ENCODE measurements around the gene SMYD3.
"Not testable (repeated sequence)": the region's sequence is repeated elsewhere in the genome, so short reads cannot be mapped to it uniquely, and the experiment has no call there.

SMYD3 gene

DNA sequence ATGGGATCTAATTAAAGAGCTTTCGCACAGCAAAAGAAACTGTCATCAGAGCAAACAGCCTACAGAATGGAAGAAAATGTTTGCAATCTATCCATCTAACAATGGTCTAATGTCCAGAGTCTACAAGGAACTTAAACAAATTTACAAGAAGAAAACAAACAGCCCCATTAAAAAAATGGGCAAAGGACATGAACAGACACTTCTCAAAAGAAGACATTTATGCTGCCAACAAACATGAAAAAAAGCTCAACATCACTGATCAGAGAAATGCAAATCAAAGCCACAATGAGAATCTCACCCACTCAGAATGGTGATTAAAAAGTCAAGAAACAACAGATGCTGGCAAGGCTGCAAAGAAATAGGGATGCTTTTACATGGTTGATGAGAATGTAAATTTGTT, 561.9 kb downstream of the SMYD3 start:
- DNase-seq (ENCODE audit: insufficient read length, low spot score); FAIRE-seq: not testable (repeated sequence)

DNA sequence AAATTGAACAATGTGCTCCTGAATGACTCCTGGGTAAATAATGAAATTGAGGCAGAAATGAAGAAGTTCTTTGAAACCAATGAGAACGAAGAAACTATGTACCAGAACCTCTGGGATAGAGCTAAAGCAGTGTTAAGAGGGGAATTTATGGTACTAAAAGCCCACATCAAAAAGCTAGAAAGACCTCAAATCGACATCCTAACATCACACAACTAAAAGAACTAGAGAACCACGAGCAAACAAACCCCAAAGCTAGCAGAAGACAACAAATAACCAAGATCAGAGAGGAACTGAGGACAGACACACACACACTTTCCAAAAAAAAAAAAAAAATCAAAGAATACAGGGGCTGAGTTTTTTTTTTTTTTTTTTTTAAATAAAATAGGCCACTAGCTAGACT, 564.2 kb downstream of the SMYD3 start:
- DNase-seq (ENCODE audit: insufficient read length, low spot score), result no peak
- FAIRE-seq, result no peak

DNA sequence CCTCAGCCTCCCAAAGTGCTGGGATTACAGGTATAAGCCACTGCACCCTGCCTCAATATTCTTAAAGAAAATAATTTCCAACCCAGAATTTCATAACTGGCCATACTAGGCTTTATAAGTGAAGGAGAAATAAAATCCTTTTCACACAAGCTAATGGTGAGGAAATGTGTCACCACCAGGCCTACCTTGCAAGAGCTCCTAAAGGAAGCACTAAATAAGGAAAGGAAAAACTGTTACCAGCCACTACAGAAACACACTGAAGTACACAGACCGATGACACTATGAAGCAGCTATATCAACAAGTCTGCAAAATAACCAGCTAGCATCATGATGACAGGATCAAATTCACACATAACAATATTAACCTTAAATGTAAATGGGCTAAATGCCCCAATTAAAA, 565.3 kb downstream of the SMYD3 start:
- DNase-seq (ENCODE audit: insufficient read length, low spot score); FAIRE-seq: not testable (repeated sequence)

DNA sequence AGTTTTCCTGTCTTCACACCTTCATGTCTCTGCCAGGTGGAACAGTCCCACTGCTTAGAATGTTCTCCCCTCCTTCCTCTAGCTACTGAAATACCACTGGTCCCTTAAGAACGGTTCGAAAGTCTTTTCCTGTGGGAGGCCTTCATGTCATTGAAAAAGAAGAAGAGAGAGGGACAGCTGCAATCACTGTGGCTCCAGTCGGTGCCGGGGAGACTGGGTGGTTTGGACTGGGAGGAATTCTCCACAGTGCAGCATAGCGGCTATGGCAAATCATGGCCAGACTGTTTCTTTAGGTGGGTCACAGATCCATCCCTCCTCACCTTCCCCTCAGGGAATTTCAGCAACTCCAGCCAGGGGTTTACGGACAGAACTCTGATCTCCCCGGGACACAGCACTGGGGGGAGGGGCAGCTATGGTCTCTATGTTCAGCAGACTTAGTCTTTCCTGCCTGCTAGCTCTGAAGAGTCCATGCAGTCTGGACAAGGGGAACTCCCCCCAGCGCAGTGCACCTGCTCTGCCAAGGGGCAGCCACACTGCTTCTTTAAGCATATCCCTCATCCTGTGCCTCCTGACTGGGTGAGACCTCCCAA, 567.2 kb downstream of the SMYD3 start:
- no peak for FAIRE-seq
- no peak for DNase-seq (ENCODE audit: insufficient read length, low spot score)

DNA sequence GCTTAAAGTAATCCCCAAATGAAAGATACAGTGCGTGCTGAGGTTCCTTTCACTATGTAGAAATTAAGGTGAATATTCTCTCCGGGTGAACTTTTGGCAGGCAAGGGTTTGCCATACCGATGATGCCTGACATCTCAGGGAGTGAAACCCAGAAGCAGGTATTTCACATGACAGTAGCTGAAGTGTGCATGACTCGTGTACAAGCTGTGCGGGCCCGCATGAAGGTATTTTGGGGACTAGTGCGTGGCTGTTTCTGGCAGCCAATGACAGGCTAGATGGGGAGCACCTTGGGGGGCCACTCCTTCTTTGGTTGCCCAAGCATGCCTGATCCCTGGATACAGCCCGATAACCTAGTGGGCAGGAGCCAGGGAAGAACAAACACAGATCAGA, 569.0 kb downstream of the SMYD3 start:
- FAIRE-seq (no peak), DNase-seq (ENCODE audit: insufficient read length, low spot score) (no peak)

DNA sequence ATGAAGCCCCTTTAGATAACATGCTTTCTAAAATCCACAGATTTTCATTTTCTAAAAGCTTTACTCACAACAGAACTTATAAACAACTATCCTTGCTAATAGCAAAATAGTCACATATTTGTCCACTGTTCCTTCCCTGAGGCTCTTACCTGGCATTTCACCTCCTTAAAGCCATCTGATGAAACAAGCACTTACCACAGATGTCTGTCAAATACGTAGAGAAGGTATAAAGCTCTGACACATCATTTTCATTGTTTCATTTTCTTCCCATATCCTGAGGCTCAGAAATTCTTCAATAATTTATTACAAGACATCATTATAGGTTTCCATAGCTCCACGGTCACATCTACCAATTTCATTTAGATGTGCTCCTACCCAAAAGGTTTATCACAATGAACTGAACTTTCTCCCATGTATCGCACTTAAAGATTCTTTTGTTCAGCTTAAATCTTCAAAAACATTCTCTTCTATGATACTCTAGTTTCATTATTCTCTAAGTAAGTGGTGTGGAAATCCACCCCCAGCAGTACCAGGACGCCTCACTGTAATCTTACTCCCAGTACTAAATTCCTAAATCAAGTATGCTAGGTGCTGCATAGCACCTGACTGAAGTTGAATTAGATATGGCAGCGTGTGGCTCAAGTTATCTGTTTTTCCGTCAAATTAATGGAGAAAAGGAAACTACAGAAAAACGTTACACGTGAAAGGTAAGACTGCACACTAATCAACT, 569.6 kb downstream of the SMYD3 start:
- DNase-seq (ENCODE audit: insufficient read length, low spot score), result no peak
- no peak for FAIRE-seq

DNA sequence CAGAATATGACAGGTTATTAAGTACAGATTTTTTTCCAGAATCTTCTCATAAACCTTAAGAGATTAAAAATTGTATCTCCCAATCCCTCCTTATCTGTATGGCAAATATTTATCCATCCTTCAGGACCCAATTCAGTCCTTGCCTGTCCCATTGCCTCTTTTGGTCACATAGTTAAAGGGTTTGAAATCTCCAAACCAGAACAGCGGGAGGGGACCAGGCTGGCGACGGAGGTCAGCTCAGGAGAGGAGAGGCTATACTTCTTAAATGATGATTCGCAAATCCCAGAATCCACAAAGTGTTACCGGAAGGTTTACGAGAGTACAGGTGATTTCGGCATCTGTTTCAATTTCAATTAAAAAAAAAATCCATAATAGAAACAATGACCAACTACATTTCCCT, 572.7 kb downstream of the SMYD3 start:
- no peak for FAIRE-seq
- DNase-seq (ENCODE audit: insufficient read length, low spot score), result no peak

DNA sequence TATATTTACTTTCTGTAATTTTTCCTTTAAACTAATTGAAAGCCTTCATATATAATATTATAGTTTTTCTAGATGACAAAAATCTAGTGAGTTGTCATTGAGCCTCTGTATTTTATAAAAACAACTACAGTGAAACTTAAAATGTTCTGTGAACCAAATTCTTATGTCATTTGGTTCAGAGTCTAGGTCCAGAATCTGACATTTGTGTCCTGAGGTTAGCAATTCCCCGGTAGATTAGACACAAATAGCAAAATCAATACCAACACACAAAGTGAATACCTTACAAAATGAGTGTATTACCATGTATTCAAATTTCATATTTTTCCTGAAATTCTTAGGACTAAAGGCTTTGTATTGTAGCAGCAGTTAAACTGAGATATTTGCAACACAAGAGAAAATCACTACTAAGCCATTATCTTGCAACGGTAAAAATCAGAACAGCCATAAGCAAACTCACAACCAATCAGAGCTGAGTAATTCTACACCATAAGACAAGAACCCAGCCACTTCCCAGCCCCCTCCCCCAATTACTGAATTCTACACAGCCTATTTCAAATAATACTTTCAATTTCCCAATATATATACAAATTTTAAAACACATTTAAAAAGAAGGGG, 573.5 kb downstream of the SMYD3 start:
- FAIRE-seq (no peak), DNase-seq (ENCODE audit: insufficient read length, low spot score) (no peak)

DNA sequence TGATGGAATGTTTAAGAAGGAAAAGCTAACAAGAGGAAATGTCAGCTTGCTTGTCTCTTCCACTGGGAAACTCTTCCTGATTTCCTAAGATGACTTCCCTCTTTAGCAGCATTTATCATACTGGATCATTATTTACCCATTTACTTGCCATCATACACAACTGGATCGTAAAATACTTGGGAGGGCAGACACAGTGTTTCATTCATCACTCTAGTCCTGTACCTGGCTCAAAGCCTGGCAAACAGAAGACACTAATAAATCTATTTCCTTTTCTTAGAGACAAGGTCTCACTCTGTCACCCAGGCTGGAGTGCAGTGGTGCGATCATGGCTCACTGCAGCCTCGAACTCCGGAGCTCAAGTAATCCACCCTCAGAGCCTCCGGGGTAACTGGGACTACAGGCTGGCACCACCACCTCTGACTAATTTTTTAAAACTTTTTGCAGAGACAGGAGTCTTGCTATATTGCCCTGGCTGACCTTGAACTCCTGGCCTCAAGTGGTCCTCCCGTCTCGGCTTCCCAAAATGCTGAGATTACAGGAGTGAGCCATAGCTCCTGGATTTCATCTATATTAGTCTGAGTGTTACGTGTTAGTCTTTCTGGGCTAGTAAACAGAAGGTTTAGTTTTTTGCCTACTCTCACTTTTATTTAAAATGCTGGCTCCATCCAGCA, 574.6 kb downstream of the SMYD3 start:
- no peak for DNase-seq (ENCODE audit: insufficient read length, low spot score)
- FAIRE-seq, result no peak

DNA sequence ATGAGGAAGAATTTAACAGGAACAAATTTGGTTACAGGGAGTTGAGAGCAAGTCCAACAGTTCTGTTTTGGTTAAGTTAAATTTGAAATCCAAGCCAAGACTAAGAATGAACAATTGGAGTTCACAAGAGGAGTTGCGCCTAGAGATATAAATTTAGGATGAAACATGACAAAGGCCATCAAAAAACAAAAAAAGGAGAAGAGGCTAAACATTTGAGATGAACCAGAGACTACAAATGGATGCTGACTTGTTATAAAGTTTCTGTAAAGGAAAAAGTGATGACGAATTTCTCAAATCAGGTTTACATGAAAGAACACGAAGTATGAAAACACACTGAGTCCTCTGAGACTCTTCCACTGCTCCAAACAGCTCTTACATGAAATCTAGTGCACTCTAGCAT, 575.6 kb downstream of the SMYD3 start:
- no peak for DNase-seq (ENCODE audit: insufficient read length, low spot score)
- no peak for FAIRE-seq

DNA sequence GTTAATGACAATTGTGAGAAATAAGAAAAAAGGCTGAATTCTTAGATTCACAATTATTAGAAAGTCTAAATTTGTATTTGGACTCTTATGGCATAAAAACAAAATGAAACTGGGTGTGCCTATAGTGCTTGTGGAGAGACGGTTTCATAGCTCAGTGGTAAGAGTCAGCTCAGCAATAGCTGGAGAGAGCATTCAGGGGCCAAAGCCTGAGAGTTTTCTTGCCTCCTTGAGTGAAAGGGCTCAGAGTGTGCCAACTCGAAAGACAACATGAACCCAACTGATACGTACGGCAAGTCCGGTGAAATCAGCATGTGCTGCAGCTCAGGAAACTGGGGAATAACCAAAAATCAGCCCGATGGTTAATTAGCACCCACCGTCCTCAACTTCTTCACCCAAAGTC, 577.9 kb downstream of the SMYD3 start:
- FAIRE-seq, result no peak

DNA sequence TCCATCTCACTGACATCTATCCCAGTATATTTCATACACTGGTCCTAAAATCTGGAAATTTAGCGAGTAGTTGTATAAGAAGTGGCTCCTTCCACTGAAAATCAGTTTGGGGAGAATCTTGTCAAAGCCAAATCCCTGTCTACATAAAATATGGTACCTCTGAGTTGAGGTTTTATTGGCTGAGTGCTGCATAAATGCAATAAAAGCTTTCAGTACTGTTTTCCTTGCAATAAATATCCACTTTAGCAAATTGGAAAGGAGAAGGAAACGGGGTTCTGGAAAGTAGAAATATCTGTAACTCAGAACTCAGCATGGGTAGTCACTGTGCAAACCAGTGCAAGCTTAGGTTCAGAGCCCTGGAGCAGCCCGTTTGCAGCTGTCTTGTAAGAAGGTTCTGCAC, 580.2 kb downstream of the SMYD3 start:
- FAIRE-seq (no peak), DNase-seq (ENCODE audit: insufficient read length, low spot score) (no peak)

More for the DNA sequence above, 577.9 kb downstream of the SMYD3 start:
- no peak for DNase-seq (ENCODE audit: insufficient read length, low spot score)

DNA sequence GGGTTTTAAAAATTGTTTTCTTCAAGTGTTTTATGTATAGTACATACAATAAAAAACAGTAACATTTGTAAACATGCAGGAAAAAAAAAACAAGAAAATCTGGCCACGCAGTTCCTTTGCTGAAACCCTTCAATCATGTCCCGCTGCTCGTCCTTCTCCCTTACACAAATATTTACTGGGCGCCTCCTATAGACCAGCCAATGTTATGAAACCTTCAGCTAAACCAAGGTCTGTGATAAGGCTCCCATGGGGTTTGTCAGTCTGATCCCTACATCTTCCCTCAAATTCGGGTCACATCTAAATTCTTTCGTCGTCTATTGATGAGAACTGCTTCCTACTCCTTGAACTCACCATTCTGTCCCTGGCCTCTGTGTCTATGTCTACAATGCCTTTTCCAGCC, 583.9 kb downstream of the SMYD3 start:
- no peak for DNase-seq (ENCODE audit: insufficient read length, low spot score)
- no peak for FAIRE-seq

DNA sequence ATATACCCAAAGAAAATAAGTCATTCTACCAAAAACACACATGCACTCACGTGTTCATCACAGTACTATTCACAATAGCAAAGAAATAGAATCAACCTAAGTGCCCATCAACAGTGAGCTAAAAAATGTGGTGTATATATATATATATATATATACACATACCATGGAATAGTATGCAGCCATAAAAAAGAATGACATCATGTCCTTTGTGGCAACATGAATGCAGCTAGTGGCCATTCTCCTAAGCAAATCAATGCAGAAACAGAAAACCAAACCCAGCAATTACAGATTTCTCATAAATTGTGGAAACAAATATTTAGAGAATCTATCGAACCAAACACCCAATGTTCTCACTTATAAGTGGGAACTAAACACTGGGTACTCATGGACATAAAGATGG, 585.7 kb downstream of the SMYD3 start:
- FAIRE-seq (no peak), DNase-seq (ENCODE audit: insufficient read length, low spot score) (no peak)

DNA sequence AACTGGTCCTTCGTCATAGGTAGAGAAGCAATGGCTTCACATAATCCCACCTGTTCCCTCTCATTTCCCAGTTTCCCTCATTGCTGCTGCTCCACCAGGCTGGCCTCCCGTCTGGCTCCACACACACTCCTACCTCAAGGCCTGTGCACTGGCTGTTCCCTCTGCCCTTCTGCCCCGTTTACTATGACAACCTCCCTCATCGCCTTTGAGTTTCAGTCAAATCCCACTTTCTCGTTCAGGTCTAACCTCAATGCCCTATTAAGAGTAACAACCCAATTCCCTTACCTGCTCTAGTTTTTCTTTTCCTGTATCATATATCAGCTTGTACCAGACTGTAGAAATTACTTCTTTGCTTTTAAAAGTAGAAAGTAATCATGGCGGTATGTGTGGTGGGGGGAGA, 589.7 kb downstream of the SMYD3 start:
- DNase-seq (ENCODE audit: insufficient read length, low spot score), result no peak
- FAIRE-seq, result no peak

DNA sequence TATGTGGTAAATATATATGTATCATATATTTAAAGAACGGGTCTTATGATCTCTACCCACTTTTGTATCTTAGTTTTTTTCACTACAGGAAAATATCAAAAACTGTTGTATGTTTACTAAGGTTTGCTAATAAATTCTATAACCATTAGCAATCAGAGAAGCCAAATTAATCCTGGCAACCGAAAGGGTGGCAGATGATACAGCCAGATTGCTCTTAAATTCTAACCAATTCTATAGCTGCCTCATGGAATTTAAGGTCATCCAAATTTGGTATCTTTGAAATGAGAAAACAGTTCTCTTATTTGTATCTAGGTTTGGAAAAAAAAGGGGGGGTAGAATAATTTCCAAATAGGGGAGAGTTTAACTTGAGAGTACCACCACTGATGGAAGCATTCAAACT, 591.2 kb downstream of the SMYD3 start:
- DNase-seq (ENCODE audit: insufficient read length, low spot score) (no peak), FAIRE-seq (no peak)

DNA sequence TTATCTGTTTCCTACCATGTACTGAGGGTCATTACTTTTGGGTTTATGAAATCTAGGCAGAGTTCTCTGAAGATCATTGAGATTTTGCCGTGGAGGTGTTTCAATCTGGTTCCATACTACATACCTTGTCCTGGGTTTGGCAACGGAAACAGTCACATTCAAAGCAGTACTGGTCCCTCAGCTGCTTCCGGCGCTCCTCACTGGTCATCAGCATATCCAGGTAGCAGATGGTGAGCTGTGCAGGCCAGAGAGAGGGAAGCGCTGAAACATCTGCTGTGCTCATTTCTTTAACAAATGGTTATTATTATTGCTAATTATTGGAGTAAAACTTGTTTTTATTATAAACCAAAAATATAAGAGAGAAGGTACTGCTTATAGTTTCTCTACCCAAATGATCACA, 591.7 kb downstream of the SMYD3 start:
- FAIRE-seq (no peak), DNase-seq (ENCODE audit: insufficient read length, low spot score) (no peak)

DNA sequence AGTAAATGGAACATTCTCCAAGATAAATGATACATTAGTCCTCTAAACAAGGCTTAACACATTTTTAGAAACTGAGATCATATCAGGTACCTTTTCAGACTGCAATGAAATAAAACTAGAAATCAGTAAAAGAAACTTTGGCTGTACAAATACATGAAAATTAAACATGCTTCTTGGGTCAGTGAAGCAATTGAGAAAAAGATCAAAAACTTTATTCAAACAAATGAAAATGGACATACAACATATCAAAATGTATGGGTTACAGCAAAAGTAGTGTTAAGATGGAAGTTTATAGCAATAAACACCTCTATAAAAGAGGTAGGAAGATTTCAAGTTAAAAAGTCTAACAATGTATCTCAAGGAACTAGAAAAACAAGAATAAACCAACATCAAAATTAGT, 598.5 kb downstream of the SMYD3 start:
- DNase-seq (ENCODE audit: insufficient read length, low spot score), result no peak
- no peak for FAIRE-seq

DNA sequence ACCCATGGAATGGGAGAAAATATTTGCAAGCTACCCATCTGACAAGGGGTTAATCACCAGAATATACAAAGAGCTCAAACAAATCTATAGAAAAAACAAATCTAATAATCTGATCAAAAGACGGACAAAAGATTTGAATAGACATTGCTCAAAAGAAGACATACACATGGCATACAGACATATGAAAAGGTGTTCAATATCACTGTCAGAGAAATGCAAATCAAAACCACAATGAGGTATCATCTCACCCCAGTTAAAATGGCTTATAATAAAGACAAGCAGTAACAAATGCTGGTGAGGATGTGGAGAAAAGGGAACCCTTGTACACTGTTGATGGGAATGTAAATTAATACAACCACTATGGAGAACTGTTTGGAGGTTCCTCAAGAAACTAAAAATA, 600.9 kb downstream of the SMYD3 start:
- FAIRE-seq, result no peak
- DNase-seq (ENCODE audit: insufficient read length, low spot score), result no peak

DNA sequence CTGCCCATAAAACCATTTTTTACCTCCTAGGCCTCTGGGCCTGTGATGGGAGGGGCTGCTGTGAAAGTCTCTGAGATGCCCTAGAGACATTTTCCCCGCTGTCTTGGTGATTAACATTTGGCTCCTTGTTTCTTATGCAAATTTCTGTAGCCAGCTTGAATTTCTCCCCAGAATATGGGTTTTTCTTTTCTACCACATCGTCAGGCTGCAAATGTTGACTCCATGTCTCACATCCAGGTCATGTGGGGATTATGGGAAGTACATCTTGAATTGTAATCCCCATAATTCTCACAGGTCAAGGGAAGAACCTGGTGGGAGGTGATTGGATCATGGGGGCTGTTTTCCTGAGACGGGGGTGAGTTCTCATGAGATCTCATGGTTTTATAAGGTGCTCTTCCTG, 603.2 kb downstream of the SMYD3 start:
- FAIRE-seq, result no peak
- DNase-seq (ENCODE audit: insufficient read length, low spot score), result no peak

DNA sequence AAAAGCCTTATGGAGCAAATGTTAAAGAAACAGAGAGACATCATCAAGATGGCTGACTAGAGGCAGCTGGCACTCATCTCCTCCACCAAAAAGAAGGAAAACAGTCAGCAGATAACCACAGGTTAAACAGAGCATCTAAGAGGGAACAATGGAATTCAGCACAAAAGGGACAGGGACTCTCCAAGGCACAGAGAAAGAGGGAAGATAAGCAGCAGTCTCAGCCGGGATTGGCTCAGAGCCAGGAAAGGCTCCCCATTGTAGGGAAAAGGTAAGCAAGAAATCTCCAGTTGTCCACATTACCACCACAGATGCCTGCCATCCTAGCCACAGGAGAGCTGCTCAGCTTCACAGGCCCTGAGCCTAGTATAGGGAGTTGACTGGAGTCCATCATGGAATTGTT, 605.5 kb downstream of the SMYD3 start:
- no peak for FAIRE-seq
- no peak for DNase-seq (ENCODE audit: insufficient read length, low spot score)

DNA sequence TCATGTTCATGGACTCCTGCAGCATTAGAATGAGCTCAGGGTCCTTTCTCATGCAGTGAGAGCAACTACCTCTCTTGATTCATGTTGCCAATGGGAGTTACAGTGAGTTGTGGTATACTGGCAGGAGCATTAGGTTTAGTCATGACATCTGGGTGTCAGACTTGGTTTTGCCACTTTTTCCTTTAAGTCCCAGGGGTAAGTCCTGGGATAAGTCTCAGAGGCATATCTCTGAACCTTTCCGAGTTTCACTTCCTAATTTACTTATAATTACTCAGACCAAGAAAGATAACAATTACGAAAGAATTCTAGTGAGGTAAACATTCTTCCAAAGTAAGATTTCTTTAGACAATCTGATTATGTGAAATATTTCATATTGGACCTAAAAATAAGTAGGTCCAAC, 606.0 kb downstream of the SMYD3 start:
- DNase-seq (ENCODE audit: insufficient read length, low spot score) (no peak), FAIRE-seq (peak; percentile 23)

All from GM19239 (cell line).